Stimulated activated CD8-positive, alpha-beta memory T cell treated with anti-CD3 and anti-CD28 coated beads, Interleukin-15, amount 100 ng/mL, for 24 hours (primary cell): ENCODE data around the gene SUSD2.
"Not testable (repeated sequence)": the region's sequence is repeated elsewhere in the genome, so short reads cannot be mapped to it uniquely, and the experiment has no call there.

Experiments used
- DNase-seq: peaks from one replicate; pipeline ENCODE4 v3.0.0-alpha.2; 2020; ENCODE audit warnings: low read depth

SUSD2 gene

DNA sequence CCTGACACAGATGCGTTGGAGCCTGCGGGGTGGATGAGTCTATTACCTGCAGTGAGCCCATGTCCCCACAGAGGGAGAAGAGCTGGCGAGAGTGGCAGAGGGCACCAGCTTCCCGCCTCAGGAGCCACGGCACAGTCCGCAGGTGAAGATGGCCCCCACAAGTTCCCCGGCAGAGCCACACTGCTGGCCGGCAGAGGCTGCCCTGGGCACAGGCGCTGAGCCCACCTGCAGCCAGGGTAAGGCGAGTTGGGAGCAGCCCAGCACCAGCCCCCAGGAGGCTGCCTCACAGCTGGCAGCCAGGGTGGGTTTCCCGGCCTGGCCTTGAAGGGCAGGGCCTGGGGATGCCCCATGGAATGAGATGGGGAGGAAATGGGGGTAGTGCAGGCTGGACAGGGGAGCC is 5.2 kb upstream of the SUSD2 start:
- no peak for DNase-seq

GRCh38 chr22:24176630-24177029 is 4.7 kb upstream of the SUSD2 start:
- DNase-seq: no peak

- DNase-seq: no peak
Measured at GRCh38 chr22:24177045-24177444, 4.2 kb upstream of the SUSD2 start.

DNA sequence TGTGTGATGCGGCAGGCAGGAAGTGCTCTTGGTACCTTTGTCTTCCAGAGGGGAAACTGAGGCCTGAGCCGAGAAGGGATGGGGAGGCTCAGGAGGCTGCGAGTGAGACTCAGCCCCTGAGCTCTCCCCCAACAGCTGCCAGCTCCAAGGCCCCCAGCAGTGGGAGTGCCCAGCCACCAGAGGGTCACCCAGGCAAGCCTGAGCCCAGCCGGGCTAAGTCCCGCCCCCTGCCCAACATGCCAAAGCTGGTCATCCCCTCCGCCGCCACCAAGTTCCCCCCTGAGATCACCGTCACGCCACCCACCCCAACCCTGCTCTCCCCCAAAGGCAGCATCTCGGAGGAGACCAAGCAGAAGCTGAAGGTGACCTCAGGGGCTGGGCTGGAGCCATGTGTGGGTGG is 3.8 kb upstream of the SUSD2 start:
- DNase-seq: no peak

- no peak for DNase-seq
Measured at GRCh38 chr22:24178021-24178431, 3.3 kb upstream of the SUSD2 start.

- no peak for DNase-seq
Measured at GRCh38 chr22:24178502-24179440, 2.5 kb upstream of the SUSD2 start.

DNA sequence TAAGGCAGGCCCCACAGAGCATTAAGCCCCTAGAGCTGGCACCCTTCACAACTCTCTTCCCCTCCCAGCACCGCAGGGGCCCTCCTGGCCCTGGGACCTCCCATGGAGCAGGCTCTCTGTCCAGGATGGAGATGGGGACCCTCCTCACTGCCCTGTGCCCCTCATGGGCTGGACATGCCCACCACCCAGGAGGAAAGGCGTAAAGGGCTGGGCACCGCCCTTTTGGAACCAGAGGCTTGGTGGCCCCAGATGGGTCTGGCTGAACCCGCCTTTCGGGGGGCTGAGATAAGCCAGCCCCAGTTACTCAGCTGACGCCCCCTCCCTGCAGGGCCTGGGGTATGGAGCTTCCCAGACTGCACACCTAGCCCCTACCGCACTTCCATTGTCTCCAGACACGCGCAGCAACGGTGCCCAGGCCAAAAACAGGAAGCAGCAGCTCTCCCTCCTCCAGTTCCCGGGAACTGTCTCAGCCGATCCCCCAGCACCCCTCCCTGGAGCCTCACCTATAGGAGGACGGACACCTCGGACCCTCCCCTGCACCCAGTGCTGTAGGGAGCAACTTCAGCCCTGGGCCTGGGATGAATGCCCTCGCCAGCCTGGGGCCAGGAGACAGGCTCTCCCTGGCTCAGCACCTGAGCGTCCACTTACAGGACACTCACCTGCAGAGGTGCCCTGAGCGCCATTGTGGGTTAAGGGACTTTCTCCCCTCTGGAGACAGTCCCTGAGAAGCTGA is 1.6 kb upstream of the SUSD2 start:
- no peak for DNase-seq

DNA sequence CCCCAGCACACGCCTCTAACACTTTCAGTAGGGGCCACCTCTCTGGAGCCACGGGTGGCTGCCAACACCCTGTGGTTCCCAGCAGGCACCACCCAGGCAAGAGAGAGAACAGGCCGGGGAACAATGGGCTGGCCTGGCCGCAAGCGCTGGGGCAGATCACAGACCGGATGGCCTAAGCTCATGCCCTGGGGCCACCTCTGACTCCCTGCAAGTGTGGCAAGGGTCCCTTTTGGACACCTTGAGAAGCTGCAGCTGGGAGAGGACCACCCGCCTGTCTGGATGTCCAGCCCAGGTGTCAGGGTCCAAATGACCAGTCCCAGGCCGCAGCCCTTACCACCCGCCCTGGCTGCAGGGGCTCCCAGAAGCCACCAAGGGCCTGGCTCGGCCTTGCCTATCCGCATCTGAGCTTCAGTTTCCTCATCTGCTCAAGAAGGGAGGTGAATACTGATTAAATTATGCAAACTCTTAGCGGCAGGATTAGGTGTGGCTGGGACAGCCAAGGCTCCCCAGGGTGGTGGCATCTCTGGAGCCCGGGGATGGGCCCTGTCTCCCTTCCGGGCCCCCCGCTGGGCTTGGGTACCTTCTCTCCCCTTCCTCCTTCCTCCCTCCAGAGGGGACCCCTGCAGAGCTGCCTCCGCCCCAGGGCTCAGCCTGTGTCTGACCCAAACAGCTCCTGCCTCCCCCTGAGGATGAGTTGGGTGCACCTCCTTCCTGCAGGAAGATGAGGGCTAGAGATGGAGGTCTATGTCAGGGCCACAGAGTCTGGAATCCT is 785 bp upstream of the SUSD2 start:
- DNase-seq: no peak

DNA sequence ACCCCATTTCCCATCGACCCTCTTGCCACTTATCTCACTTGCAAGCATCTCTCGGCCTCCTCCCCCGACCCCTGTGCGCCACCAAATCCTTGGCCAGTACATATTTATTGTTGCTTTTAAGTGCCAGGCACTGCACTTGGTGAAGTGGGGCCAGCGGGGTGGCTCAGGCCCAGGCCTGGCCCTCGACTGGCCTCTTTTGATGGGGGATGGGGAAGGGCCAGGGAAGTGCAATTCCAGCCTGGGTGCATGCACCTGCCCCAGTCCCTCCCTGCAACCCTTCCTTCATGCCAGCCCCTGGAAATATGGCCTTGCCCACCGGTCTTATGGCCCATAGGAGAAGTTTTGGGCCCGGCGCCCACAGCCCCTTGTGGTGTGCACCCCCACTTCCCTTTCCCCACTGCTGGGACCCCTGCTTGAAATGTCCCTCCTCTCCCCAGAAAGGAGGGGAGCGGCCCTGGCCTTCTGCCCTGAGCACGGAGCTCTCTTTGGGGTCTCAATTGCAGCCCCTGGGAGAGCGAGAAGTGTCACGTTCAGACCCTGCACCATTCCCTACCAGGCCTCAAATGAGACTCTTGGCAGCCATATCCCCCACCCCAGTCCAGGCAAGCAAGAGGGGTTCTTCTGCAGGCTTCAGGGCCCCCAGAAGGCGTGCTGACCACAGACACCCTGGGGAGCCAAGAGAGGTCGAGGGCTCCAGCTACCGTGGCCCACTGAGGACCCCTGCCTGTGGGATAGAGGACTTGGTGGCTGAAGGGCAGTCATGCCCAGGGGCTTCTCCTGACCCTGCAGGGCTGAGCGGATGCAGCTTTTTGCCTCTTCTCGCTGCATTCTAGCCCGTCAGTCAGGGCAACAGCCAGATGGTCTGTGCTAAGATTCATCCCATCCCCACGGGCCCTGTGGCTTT is 961 bp downstream of the SUSD2 start:
- DNase-seq: no peak

DNA sequence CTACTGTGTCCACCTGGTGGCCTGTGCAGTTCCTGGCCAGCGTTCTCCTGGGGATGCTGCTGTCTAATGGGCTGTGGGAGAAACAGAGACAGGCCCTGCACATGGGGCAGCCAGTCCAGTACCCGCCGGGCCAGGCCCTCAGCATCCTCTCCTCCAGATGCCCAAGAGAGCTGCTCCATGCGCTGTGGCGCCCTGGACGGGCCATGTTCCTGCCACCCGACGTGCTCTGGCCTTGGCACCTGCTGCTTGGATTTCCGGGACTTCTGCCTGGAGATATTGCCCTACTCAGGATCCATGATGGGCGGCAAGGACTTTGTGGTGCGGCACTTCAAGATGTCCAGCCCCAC is 1.6 kb downstream of the SUSD2 start:
- not testable (repeated sequence) for DNase-seq

GRCh38 chr22:24183321-24184031 is 2.2 kb downstream of the SUSD2 start:
- no peak for DNase-seq

DNA sequence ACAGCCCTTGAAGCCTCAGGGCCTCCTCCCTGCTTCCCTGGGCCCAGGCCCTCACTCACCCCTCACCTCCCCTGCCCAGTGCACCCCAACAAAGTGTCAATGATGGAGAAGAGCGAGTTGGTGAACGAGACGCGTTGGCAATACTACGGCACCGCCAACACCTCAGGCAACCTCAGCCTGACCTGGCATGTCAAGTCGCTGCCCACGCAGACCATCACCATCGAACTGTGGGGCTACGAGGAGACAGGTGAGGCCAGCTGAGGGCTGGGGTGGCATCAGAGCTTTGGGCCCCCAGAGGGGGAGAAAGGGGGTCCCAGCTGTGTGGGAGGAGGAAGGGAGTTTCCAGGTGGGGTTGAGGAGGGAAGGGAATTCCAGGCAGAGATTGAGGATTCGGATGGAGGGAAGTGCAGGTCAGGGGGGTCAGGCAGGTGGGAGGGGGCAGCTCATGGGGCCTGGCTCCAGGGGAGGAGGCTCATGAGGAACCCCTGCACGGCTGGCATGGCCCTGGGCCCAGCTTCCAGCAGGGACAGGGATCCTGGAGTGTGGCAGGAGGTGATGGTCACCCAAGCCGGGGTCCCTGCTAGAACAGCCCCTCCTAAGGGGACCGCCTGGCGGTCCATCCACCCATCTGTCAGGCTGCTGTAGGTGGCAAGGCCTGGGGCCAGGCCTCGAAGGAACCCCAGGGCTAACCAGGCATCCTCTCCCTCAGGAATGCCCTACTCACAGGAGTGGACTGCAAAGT is 2.9 kb downstream of the SUSD2 start:
- no peak for DNase-seq

GRCh38 chr22:24185001-24185500 is 3.8 kb downstream of the SUSD2 start:
- no peak for DNase-seq

DNA sequence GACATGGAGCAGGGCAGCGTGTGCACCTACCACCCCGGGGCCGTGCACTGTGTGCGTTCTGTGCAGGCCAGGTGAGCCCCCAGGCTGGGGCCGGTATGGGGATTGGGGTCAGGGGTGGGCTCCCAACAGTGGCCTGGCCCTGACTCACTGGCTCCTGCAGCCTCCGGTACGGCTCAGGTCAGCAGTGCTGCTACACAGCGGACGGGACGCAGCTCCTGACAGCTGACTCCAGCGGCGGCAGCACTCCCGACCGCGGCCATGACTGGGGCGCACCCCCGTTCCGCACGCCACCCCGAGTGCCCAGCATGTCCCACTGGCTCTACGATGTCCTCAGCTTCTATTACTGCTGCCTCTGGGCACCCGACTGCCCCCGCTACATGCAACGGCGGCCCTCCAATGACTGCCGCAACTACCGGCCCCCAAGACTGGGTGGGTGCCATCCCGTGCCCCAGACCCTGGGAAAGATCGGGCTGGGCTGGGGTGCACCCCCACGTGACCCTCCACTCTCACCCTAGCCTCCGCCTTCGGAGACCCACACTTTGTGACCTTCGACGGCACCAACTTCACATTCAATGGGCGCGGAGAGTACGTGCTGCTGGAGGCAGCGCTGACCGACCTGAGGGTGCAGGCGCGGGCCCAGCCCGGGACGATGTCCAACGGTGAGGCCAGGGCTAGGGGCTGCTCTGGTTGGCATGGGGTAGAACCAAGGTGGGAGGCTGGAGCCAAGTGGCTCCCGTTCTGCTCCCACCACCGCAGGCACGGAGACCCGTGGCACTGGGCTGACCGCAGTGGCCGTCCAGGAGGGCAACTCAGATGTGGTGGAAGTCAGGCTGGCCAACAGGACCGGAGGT is 4.4 kb downstream of the SUSD2 start:
- no peak for DNase-seq

GRCh38 chr22:24186352-24186740 is 5.1 kb downstream of the SUSD2 start:
- DNase-seq: no peak

- DNase-seq: no peak
Measured at GRCh38 chr22:24186892-24187670, 5.8 kb downstream of the SUSD2 start.

GRCh38 chr22:24187731-24188644 is 6.7 kb downstream of the SUSD2 start:
- DNase-seq: no peak
